H1 (cell line): Measurements from ENCODE around the gene DCAF16. TPM values are rescaled to one million over a fixed set of nuclear protein-coding genes. Genes with fewer than 3 reads are reported as not detected.

Experiments
- CTCF ChIA-PET: fragments of 300-600 bp; sonication (Branson Sonifier 250); formaldehyde crosslinking; loops from one replicate; lab custom pipeline; 2021; ENCODE audit not compliant: partially characterized antibody; lab: Charles Lee
- POLR2A ChIA-PET: fragments of 300-600 bp; sonication (Branson Sonifier 250); formaldehyde crosslinking; loops from one replicate; lab custom pipeline; 2021; ENCODE audit warnings: inconsistent platforms; ENCODE audit not compliant: partially characterized antibody; lab: Charles Lee
- DNase-seq, 2 experiments: peaks; one replicate each; pipeline versions ENCODE4 v3.0.0 to v3.0.0-alpha.2; 2010 to 2022; ENCODE audit warnings: low spot score in 2 of 2, low read depth in 1 of 2, mixed read lengths in 1 of 2
- FAIRE-seq: peaks from 2 replicates; lab custom pipeline; 2011; peaks lifted over from hg19 to GRCh38; lab: Jason Lieb, UNC
- H2AFZ ChIP-seq: 2 replicates; pipeline ENCODE4 v1.8.1; 2012; ENCODE audit warnings: low read length, inconsistent platforms
- H2AK5ac ChIP-seq: 2 replicates; pipeline ENCODE4 v1.6.1; 2013; ENCODE audit warnings: low read depth, low read length
- H2BK120ac ChIP-seq: replicated peaks from 2 replicates; pipeline ENCODE3; 2013; ENCODE audit warnings: low read depth, low read length, inconsistent platforms
- H2BK12ac ChIP-seq: 2 replicates; pipeline ENCODE4 v1.6.1; 2013; ENCODE audit warnings: low read depth, low read length
- H2BK15ac ChIP-seq: 2 replicates; pipeline ENCODE4 v1.6.1; 2013; ENCODE audit warnings: low read length
- H2BK20ac ChIP-seq: 2 replicates; pipeline ENCODE4 v1.6.1; 2013; ENCODE audit warnings: low read length
- H2BK5ac ChIP-seq: 2 replicates; pipeline ENCODE4 v1.6.1; 2013; ENCODE audit warnings: low read depth, low read length
- H3K14ac ChIP-seq: 2 replicates; pipeline ENCODE4 v1.6.1; 2013; ENCODE audit warnings: inconsistent platforms; ENCODE audit not compliant: insufficient read length
- H3K18ac ChIP-seq: 2 replicates; pipeline ENCODE4 v1.6.1; 2013; ENCODE audit warnings: low read length; ENCODE audit errors: extremely low read depth
- H3K23ac ChIP-seq: 2 replicates; pipeline ENCODE4 v1.6.1; 2013; ENCODE audit warnings: inconsistent platforms; ENCODE audit not compliant: insufficient read length
- H3K23me2 ChIP-seq: 2 replicates; pipeline ENCODE4 v1.6.1; 2013; ENCODE audit warnings: low read depth, low read length
- H3K27ac ChIP-seq: 2 replicates; pipeline ENCODE4 v1.6.1; 2011; ENCODE audit warnings: low read depth, low read length, inconsistent platforms
- H3K27me3 ChIP-seq, 4 experiments: replicated peaks in 1 of 4; 1 replicate in 1 of 4; 2 replicates in 3 of 4; pipeline versions ENCODE4 v1.6.1 to v1.8.1; 2011 to 2013; ENCODE audit warnings: low read length in 3 of 4, mild to moderate bottlenecking in 3 of 4, inconsistent platforms in 2 of 4, mixed read lengths in 2 of 4, moderate library complexity in 1 of 4; ENCODE audit not compliant: control insufficient read depth in 3 of 4, insufficient read depth in 3 of 4; ENCODE audit errors: extremely low read depth in 1 of 4
- H3K36me3 ChIP-seq, 4 experiments: 2 replicates each; pipeline versions ENCODE4 v1.6.1 to v1.8.1; 2011 to 2013; ENCODE audit warnings: mild to moderate bottlenecking in 4 of 4, low read length in 3 of 4, moderate library complexity in 2 of 4, control low read depth in 1 of 4, inconsistent platforms in 1 of 4; ENCODE audit not compliant: insufficient read depth in 4 of 4, control insufficient read depth in 2 of 4
- H3K4ac ChIP-seq: replicated peaks from 2 replicates; pipeline ENCODE3; 2013; ENCODE audit warnings: low read length, low read depth, mixed read lengths, inconsistent platforms; ENCODE audit not compliant: insufficient read length
- H3K4me1 ChIP-seq, 4 experiments: replicated peaks in 1 of 4; 1 replicate in 1 of 4; 2 replicates in 3 of 4; pipeline versions ENCODE4 v1.6.1 to v1.8.1; 2011 to 2013; ENCODE audit warnings: low read length in 3 of 4, inconsistent platforms in 2 of 4, mixed read lengths in 1 of 4; ENCODE audit not compliant: insufficient read depth in 4 of 4, control insufficient read depth in 3 of 4
- H3K4me2 ChIP-seq, 2 experiments: 2 replicates each; pipeline versions ENCODE4 v1.6.1 to v1.8.1; 2011 to 2013; ENCODE audit warnings: low read depth in 2 of 2, low read length in 2 of 2, control low read depth in 1 of 2, inconsistent platforms in 1 of 2, mild to moderate bottlenecking in 1 of 2; ENCODE audit not compliant: insufficient read depth in 1 of 2
- H3K4me3 ChIP-seq, 4 experiments: fragments of 200-600, 300-600 bp in 1 of 4; sonication (generic), shearing (Covaris generic), sonication (Bioruptor Twin) in 1 of 4; 2 replicates each; pipeline versions ENCODE4 v1.5.1 to v1.8.1; 2011 to 2016; ENCODE audit warnings: low read length in 4 of 4, low read depth in 3 of 4, control low read depth in 2 of 4, inconsistent platforms in 2 of 4, mild to moderate bottlenecking in 2 of 4, mixed read lengths in 1 of 4, moderate library complexity in 1 of 4; ENCODE audit not compliant: insufficient read depth in 2 of 4; ENCODE audit errors: extremely low read depth in 1 of 4
- H3K56ac ChIP-seq: replicated peaks from 2 replicates; pipeline ENCODE3; 2013; ENCODE audit warnings: low read depth, mild to moderate bottlenecking, mixed read lengths, low read length, inconsistent platforms; ENCODE audit not compliant: insufficient read length
- H3K79me1 ChIP-seq: 2 replicates; pipeline ENCODE4 v1.6.1; 2013; ENCODE audit warnings: low read depth, low read length, control low read depth
- H3K79me2 ChIP-seq, 2 experiments: 2 replicates each; pipeline versions ENCODE4 v1.6.1 to v1.8.1; 2012 to 2013; ENCODE audit warnings: low read length in 2 of 2, mild to moderate bottlenecking in 2 of 2, inconsistent platforms in 1 of 2; ENCODE audit not compliant: insufficient read depth in 2 of 2, control insufficient read depth in 1 of 2
- H3K9ac ChIP-seq, 4 experiments: replicated peaks in 1 of 4; 1 replicate in 1 of 4; 2 replicates in 3 of 4; pipeline versions ENCODE4 v1.6.1 to v1.8.1; 2011 to 2013; ENCODE audit warnings: low read depth in 3 of 4, low read length in 3 of 4, control low read depth in 2 of 4, mild to moderate bottlenecking in 2 of 4, moderate library complexity in 2 of 4, inconsistent platforms in 1 of 4; ENCODE audit errors: extremely low read depth in 1 of 4
- H3K9me3 ChIP-seq, 2 experiments: 2 replicates each; pipeline versions ENCODE4 v1.6.1 to v1.8.1; 2012 to 2013; ENCODE audit warnings: mild to moderate bottlenecking in 2 of 2, moderate library complexity in 2 of 2, control low read depth in 1 of 2, inconsistent platforms in 1 of 2, low read depth in 1 of 2, low read length in 1 of 2, mixed read lengths in 1 of 2; ENCODE audit not compliant: insufficient read depth in 2 of 2
- H4K20me1 ChIP-seq, 2 experiments: replicated peaks in 1 of 2; 2 replicates each; pipeline versions ENCODE3 to v1.8.1; 2011 to 2013; ENCODE audit warnings: inconsistent platforms in 2 of 2, low read length in 2 of 2, mild to moderate bottlenecking in 1 of 2; ENCODE audit not compliant: insufficient read depth in 2 of 2, control insufficient read depth in 1 of 2
- H4K5ac ChIP-seq: 2 replicates; pipeline ENCODE4 v1.6.1; 2013; ENCODE audit warnings: low read length, low read depth, mixed read lengths, inconsistent platforms; ENCODE audit not compliant: insufficient read length
- H4K8ac ChIP-seq: 2 replicates; pipeline ENCODE4 v1.8.0; 2013; ENCODE audit warnings: mild to moderate bottlenecking, moderate library complexity, low read length, inconsistent platforms; ENCODE audit not compliant: insufficient read depth; ENCODE audit errors: extremely low read depth
- H4K91ac ChIP-seq: replicated peaks from 2 replicates; pipeline ENCODE3; 2013; ENCODE audit warnings: low read length, mixed read lengths, inconsistent platforms; ENCODE audit not compliant: insufficient read length
- EGR1 ChIP-seq: IDR thresholded peaks from 2 replicates; pipeline ENCODE4 v1.6.1; 2011; ENCODE audit warnings: low read depth, low read length, borderline replicate concordance
- NRF1 ChIP-seq: IDR thresholded peaks from 2 replicates; pipeline ENCODE4 v1.6.1; 2011; ENCODE audit warnings: mild to moderate bottlenecking, low read depth, low read length, improper control_type of control experiment
- SUZ12 ChIP-seq: fragments of 200-600 bp; sonication (generic); IDR thresholded peaks from 2 replicates; pipeline ENCODE4 v1.6.1; 2012; ENCODE audit warnings: mild to moderate bottlenecking, inconsistent platforms, low read length, moderate library complexity, mixed read lengths
- TAF7 ChIP-seq: optimal IDR thresholded peaks from 2 replicates; pipeline ENCODE3; 2011; ENCODE audit warnings: low read depth, mild to moderate bottlenecking, inconsistent platforms, low read length, moderate library complexity, borderline replicate concordance
- WGBS, 2 experiments: shearing (Covaris generic) in 1 of 2; methylation state at CpG; one replicate each; pipeline versions ENCODE4 v1.1.6 to v1.1.7; 2013 to 2015; ENCODE audit warnings: low lambda C conversion rate in 2 of 2, mixed read lengths in 2 of 2, inconsistent platforms in 1 of 2, low coverage in 1 of 2, missing lambda C conversion rate in 1 of 2; ENCODE audit not compliant: insufficient replicate concordance in 2 of 2, insufficient coverage in 1 of 2, insufficient read length in 1 of 2; ENCODE audit errors: extremely low coverage in 1 of 2, missing lambda C conversion rate in 1 of 2; 5-methylcytosine and 5-hydroxymethylcytosine counted together
- polyA plus RNA-seq, 7 experiments: library from polyadenylated mRNA; depleted of rRNA in 3 of 7; stranded (reverse) in 5 of 7; unstranded in 2 of 7; fragments of >200 nt in 5 of 7; fragments of 200-250 nt in 2 of 7; gene quantifications; 1 replicate in 5 of 7; 2 replicates in 1 of 7; 4 replicates in 1 of 7; pipeline versions ENCODE4 v1.2.1 to v1.2.3, GENCODE V29; 2011 to 2013; ENCODE audit warnings: missing spikeins in 2 of 7, mixed read lengths in 2 of 7
- total RNA-seq: library from RNA; stranded (reverse); fragmentation: NEBNext Ultra II Directional; extraction: Animal tissue kit (Norgen Biotek cat#: 25700); gene quantifications from 2 replicates; pipeline ENCODE4 v1.2.1, GENCODE V29; 2021

DCAF16 gene
- total and polyA plus RNA-seq, 2 of the 8 experiments (the other 6 are each of a cell fraction or from before 2014, with no cell fraction given): 26.5 to 55.7 TPM

DNA sequence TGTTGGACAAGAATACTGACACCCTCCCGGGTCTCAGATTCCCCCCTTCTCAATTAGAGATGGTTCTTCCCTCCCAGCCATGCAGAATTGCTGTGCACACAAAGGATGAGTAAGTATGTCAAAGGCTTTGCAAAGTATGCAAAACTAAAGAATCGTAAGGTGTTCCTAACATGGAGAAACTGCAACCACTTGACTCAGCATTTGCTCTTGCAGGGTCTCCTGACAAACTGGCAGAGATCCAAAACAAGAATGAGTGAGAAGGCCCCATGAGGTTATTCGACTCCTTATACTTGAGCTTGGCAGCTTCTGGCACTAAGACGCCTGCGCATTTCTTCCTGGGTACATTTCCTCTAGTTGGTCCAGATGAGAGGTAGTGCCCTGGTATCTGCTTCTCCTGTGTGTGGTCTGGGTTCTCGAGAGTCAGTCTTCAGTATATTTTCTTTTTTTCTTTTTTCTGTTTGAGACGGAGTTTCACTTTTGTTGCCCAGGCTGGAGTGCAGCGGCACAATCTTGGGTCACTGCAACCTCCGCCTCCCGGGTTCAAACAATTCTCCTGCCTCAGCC lies 37.3 kb downstream of the DCAF16 start:
- no peak overlapping the region for H4K91ac ChIP-seq
- H4K20me1 ChIP-seq: no peaks in the 10 kb centered on the region
- H3K23me2 ChIP-seq: no peaks in the 10 kb centered on the region
- no peak overlapping the region for H2AFZ ChIP-seq
- no peak overlapping the region for H3K23ac ChIP-seq
- no peak overlapping the region for H2BK5ac ChIP-seq
- H2BK20ac ChIP-seq: no peak overlapping the region
- no peaks in the 10 kb centered on the region for H3K79me2 ChIP-seq
- no peak overlapping the region for H3K4me3 ChIP-seq
- no peaks in the 10 kb centered on the region for H3K4me1 ChIP-seq
- ChIA-PET CTCF (interaction anchor here (1.1 to 1.2 kb wide), 2 partner anchors 7 to 11 kb away, joined by 3 read pairs; no protein-coding TSS in a partner anchor), POLR2A (no interaction called here)
- DNase-seq: no peak
- no peak overlapping the region for H3K14ac ChIP-seq
- TF ChIP-seq EGR1 (no peak), NRF1 (no peak), TAF7 (no peak), SUZ12 (no peak)
- H2BK12ac ChIP-seq: no peak overlapping the region
- no peak overlapping the region for H2BK120ac ChIP-seq
- H3K56ac ChIP-seq: no peak overlapping the region
- H3K27me3 ChIP-seq: no peaks in the 10 kb centered on the region
- no peak for FAIRE-seq
- no peaks in the 10 kb centered on the region for H3K9me3 ChIP-seq
- H3K27ac ChIP-seq: no peak overlapping the region
- H4K8ac ChIP-seq: no peak overlapping the region
- 86% methylated on average over 10 of the region's 10 CpGs; no CpG with 5 or more reads in 1 of the 2 experiments for WGBS, 2 experiments
- H3K4ac ChIP-seq: no peak overlapping the region
- H2BK15ac ChIP-seq: no peak overlapping the region
- no peaks in the 10 kb centered on the region for H3K36me3 ChIP-seq
- no peak overlapping the region for H3K9ac ChIP-seq
- H3K79me1 ChIP-seq: no peaks in the 10 kb centered on the region
- no peak overlapping the region for H3K4me2 ChIP-seq
- H2AK5ac ChIP-seq: no peak overlapping the region
- no peak overlapping the region for H3K18ac ChIP-seq
- no peak overlapping the region for H4K5ac ChIP-seq
